Measurements from ENCODE around the gene HNRNPF.

The HNRNPF gene

DNA sequence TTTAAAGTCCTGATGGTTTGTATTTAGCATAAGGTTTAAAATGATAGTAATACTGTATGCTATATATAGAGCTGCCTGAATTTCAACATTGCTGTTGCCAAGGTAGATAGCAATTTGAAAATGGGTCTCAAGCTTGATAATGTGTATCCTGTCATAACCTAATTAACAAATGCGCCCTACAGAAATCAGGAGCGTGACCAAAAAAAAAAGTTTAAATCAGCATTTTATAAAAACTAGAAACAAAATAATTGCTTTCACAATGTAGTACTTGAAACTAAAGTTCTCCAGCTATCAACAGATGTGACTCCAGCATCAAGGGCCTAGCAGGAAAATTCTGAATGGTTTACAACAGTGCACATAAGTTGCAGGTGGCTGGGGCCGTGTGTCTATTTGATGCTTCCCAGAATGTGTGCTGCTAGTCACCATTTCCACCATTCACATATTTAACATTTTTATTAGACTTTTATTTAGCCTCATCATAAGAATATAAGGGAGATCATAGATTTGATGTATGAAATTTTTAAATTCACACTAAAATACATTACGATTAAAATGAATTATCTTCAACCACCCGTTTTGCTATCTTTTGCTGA is 23.5 kb downstream of the HNRNPF start:
- no peak for DNase-seq
- in situ Hi-C loops (cut with HindIII; ENCODE audit: low pct_ligation_motif_present, low pct_unique_long_range_greater_than_20kb, low sequenced_read_pairs): no loop called here

DNA sequence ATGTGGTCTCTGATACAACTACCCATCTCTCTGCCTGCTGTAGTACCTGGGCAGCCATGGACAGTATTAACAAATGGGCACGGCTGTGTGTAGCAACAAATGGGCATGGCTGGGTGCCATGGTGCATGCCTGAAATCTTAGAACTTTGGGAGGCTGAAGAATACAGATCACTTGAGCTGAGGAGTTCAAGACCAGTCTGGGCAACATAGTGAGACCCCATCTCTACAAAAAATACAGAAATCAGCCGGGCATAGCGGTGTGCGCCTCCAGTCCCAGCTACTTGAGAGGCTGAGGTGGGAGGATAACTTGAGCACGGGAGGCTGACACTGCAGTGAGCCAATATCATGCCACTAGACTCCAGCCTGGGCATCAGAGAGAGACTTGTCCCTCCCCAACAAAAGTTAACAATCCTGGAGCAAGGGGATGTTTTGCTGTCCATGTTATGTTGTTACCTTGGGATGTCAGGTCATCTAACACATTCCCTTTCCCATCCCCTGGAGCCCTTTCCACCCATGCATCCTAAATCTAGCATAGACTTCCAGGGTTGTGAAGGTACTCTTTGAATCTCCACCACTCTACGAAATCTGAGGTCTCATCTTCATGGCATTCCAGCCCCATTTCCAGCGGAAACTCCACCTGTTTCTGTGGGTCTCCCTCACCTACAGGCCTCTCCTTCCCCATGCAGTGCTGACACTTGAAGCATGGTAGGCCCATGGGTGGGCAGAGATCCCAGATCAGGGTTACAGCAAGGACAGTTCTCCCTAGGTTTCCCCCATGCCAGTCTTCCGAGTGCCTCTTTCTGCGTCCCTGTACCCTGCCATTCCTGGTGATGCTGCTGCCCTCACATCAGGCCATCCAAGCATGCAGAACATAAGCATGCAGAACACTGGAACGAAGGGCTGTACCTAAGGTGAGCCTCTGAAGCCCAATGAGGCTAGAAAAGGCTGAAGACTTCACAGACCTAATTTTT is 24.4 kb downstream of the HNRNPF start:
- no peak for DNase-seq
- in situ Hi-C loops (cut with HindIII; ENCODE audit: low pct_ligation_motif_present, low pct_unique_long_range_greater_than_20kb, low sequenced_read_pairs): no loop called here

DNA sequence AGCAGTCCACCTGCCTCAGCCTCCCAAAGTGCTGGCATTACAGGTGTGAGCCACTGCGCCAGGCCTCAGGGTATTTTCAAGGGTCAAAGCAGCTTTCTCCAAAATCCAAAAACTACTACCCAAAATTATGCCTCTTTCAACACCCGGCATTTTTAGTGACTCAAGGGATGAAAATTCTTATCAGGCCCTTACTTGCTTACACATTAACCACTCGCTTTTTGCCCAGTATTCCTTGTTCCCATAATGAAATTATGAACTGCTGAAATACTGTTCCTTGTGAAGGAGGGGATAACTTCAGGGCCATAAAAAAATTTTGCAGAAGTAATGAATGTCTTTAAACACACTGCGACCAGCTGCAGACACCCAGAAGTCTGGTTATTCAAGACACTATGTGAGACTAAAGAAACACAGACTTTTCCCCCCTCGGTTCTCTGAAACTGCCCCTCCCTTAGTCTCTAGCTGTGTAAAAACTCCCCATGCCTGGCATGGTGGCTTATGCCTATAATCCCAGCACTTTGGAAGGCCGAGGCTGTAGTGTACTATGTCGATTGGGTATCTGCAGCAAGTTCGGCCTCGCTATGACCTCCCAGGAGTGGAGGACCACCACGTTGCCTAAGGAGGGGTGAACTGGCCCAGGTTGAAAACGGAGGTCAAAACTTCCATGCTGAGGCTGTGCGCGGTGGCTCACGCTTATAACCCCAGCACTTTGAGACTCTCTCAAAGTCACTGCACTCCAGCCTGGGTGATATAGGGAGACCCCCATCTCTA is 25.6 kb downstream of the HNRNPF start:
- DNase-seq: peak; percentile 73
- in situ Hi-C loops (cut with HindIII; ENCODE audit: low pct_ligation_motif_present, low pct_unique_long_range_greater_than_20kb, low sequenced_read_pairs): no loop called here

DNA sequence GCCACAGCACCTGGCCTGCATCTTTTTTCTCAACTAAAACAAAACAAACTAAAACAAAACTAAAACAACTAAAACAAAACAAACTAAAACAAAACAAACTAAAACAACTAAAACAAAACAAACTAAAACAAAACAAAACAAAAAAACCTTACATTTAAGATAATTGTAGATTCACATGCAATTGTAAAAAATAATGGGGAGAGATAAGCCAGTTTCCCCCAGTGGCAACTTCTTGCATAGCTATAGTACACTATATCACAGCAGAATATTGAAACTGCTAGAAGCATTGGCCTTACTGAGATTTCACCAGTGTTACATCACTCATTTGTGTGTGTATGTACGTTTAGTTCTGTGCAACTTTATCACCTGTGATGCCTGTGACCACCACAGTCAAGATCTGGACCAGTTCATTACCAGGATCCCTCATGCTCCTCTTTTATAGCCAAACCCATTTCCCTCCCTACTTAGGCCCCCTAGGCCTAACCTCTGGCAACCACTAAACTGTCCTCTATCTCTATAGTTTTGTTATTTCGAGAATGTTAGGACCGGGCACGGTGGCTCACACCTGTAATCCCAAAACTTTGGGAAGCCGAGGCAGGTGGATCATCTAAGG is 28.3 kb downstream of the HNRNPF start:
- DNase-seq: peak; percentile 58
- in situ Hi-C loops (cut with HindIII; ENCODE audit: low pct_ligation_motif_present, low pct_unique_long_range_greater_than_20kb, low sequenced_read_pairs): no loop called here

DNA sequence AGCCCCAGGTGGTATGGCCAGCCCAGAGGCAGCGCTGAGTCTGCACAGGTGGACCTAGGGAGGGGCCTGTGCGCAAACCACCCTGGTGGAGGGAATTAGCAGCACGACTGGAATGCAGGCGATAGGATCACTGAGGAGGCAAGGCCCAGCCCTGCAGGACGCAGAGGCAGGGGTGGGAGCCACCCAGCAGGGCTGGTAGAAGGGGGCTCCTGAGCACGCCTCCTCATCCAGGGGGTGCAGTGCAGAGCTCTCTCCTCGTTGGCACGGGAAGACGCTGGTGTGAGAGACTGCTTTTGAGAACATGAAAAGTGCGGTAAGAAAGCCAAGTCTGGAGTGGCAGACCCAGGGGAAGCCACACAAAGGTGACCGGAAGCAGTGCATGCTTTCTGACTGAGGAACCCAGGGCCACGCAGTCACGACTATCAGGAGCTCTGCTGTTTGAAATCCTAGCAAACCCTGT is 31.5 kb downstream of the HNRNPF start:
- DNase-seq: no peak
- in situ Hi-C loops (cut with HindIII; ENCODE audit: low pct_ligation_motif_present, low pct_unique_long_range_greater_than_20kb, low sequenced_read_pairs): no loop called here

DNA sequence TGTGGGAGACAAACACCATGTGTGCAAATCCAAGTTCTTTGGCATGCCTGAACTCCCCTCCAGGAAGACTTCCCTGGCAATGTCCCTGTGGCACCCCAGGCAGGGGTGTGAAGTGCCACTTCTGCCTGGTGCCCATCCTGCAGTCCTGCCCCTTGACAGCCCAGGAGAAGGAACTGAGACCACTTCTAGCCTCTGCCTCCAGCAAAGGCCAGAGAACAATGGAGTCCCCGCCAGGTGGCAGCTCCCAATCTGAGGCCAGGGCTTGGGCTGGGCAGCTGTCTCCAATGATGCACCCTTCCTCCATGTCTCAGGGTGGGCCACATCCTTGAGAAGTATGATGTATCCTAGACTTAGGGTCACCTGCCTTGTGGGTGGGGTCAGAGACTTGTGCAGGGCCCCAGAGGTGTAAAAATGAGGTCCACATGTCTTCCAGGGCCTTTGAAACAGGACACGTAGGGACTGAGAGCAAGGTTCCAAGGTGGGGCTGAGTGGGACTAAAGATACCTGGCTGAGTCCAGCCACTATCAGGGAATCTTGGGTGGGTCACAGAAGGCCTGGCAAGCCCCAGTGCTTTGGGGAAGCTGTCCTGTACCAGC is 32.1 kb downstream of the HNRNPF start:
- in situ Hi-C loops (cut with HindIII; ENCODE audit: low pct_ligation_motif_present, low pct_unique_long_range_greater_than_20kb, low sequenced_read_pairs): no loop called here
- DNase-seq: no peak

DNA sequence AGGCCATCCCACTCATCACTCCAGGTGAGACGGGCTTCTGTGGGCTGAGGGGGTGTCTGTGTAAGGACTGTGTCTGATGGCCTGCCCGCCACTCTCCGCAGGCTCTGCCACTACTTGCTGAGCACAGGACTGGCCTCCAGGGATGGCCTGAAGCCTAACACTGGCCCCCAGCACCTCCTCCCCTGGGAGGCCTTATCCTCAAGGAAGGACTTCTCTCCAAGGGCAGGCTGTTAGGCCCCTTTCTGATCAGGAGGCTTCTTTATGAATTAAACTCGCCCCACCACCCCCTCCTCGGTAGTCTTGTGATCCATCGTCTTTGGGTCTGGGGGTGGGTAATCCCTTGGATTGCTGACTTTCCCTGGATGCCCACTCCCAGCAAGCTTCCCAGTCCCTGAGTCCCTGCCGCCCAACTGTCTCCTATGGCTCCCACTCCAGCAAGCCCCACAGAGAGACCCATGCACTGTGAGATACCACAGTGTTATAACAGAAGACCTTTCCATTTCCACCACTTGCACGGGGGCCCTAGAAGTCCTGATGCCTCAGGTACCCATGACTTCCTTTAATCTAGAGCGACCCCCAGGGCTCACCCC is 32.8 kb downstream of the HNRNPF start:
- in situ Hi-C loops (cut with HindIII; ENCODE audit: low pct_ligation_motif_present, low pct_unique_long_range_greater_than_20kb, low sequenced_read_pairs): no loop called here
- no peak for DNase-seq

DNA sequence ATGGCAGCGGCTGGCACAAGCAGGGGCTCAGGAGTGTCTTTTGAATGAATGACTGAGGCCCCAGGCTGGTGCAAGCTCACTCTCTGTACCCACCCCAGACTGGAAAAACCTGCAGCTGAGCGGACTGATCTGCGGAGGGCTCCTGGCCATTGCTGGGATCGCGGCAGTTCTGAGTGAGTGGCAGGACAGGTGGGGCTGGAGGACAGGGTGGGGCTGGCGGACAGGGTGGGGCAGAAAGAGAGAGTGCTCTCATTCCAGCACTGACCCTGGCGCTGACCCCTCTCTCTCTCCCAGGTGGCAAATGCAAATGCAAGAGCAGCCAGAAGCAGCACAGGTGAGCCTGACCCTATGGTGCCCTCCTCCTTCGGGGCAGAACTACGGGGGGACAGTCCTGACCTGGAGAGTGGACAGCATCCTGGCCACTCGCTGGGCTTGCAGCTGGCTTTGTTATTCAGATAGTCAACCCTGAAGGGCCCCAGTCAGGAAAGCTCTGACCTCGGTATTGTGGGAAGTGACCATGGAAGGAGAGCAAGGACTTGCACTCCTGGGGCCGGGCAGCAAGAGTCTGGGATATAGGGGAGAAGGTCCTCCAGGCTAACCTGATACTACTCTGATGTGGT is 33.5 kb downstream of the HNRNPF start:
- DNase-seq: no peak
- in situ Hi-C loops (cut with HindIII; ENCODE audit: low pct_ligation_motif_present, low pct_unique_long_range_greater_than_20kb, low sequenced_read_pairs): no loop called here

DNA sequence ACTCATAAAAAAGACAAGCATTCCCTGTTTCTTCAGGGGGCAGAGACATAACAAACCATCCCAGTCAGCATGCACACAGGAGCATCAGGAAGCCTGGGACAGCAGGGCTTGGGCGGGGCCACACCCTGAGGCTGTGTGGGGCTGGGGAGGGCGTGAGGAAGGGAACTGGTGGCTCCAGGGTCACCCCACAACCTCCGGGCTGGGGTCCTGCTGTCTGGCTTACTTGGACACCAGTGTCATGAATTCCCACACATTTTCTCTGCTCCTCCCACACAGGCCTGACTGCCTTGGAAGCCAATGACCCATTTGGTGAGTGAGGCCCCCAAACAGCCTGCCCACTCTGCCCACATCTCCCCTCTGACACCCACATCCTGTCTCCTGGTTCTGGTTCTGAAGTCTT is 34.8 kb downstream of the HNRNPF start:
- in situ Hi-C loops (cut with HindIII; ENCODE audit: low pct_ligation_motif_present, low pct_unique_long_range_greater_than_20kb, low sequenced_read_pairs): no loop called here
- DNase-seq: no peak

DNA sequence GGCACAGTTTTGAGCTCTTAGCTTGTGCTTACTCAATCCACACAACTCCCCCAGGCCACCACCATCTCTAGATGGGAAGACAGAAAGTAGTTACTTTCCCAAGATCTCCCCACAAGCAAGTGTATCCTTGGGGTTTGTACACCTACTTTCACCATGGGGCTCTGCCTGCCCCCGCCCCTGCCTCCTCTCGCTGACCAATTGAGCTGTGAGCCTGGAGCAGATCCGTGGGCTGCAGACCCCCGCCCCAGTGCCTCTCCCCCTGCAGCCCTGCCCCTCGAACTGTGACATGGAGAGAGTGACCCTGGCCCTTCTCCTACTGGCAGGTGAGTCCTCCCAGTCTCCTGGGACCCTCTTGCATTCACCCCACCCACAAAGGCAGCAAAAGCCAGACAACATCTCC is 35.5 kb downstream of the HNRNPF start:
- no peak for DNase-seq
- in situ Hi-C loops (cut with HindIII; ENCODE audit: low pct_ligation_motif_present, low pct_unique_long_range_greater_than_20kb, low sequenced_read_pairs): no loop called here

DNA sequence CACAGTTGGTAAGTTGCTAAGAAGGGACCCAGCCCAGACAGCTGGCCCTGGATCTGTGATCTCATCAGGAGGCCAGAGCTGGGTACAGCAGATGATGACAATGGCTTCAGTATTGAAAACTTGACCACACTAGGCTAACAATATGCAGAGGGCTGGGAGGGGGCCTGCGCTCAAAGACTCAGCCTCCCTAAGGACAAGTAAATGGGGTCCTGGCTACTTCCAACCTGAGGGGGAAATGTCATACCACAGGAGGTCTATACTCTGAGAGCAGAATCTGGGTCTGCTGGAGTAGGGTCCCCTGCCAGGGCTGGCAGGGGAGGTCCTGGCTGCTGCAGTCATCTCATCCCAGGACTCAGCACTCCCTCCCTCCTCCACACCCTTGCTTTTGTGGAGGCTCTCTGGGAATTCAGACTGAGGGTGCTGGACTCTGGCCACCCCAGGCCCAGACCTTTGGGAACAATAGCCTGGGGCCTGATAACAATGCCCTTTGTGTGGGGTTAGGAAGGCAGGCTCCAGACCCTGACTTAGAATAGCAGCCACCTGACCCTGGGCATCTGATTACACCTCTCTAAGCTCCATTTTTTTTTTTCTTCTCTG is 36.1 kb downstream of the HNRNPF start:
- in situ Hi-C loops (cut with HindIII; ENCODE audit: low pct_ligation_motif_present, low pct_unique_long_range_greater_than_20kb, low sequenced_read_pairs): no loop called here
- no peak for DNase-seq

DNA sequence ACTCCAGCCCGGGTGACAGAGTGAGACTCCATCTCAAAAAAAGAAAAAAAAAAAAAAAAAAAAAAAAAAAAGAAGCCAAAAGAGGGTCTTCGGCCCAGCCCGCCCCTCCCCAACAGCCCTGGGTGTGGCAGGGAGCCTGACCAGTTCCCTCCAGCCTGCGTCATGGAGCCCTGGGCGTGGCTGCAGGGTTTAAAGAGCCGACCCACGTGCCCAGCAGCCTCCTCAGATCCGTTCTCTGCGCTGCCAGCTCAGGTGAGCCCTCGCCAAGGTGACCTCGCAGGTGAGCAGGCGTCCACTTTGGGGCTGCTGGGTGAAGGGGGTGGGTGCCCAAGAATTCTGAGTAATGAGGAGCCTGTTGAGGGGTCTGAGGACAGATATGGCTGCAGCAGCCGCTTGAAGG is 37.6 kb downstream of the HNRNPF start, which contains the start of gene FXYD4:
Gene FXYD4, plus strand, starts transcription at position 219 of the 400 bp plus-strand sequence. CDS start 2,111 bp downstream, outside the sequence.
- in situ Hi-C loops (cut with HindIII; ENCODE audit: low pct_ligation_motif_present, low pct_unique_long_range_greater_than_20kb, low sequenced_read_pairs): no loop called here
- DNase-seq: no peak

DNA sequence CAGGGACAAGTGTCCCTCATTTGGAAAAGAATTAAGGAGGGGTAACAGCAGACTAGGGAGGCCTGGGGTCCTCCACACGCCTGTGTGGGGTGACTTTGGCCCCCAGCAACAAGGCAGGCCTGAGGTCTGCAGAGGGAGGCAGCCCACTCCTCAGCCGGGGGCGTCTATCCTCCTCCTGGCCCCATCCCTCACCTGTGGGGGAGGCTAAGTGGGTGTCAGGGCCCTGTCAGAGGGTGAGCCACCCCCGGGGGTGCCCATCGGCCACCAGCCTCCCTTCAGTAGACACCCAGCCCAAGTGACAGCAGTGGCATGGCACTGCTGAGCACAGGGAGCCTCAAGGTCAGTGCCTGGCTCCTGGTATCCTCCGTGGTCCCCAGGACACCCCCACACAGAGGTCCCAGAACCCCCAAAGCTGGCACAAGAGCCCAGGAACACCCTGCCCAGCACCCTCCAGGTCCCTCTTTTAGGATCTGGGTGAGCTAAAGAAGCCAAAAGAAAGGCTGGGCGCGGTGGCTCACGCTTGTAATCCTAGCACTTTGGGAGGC is 38.2 kb downstream of the HNRNPF start:
- in situ Hi-C loops (cut with HindIII; ENCODE audit: low pct_ligation_motif_present, low pct_unique_long_range_greater_than_20kb, low sequenced_read_pairs): no loop called here
- DNase-seq: no peak

DNA sequence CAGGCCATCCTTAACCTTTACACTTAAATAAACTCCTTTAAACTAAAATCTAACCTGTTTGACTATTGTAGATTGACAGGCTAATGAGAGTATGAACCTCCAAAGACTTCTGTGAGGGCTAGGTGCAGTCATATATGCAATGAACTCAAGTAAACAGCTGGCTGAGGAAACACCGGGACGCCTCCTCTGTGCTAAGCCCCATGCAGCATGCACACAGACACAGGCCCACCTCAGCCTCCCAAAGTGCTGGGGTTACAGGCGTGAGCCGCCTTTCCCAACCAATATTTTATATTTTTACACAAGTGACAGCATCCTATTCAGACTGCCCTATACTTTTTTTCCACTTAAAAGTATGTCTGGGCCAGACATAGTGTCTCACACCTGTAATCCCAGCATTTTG is 39.1 kb downstream of the HNRNPF start:
- in situ Hi-C loops (cut with HindIII; ENCODE audit: low pct_ligation_motif_present, low pct_unique_long_range_greater_than_20kb, low sequenced_read_pairs): no loop called here
- DNase-seq: no peak

DNA sequence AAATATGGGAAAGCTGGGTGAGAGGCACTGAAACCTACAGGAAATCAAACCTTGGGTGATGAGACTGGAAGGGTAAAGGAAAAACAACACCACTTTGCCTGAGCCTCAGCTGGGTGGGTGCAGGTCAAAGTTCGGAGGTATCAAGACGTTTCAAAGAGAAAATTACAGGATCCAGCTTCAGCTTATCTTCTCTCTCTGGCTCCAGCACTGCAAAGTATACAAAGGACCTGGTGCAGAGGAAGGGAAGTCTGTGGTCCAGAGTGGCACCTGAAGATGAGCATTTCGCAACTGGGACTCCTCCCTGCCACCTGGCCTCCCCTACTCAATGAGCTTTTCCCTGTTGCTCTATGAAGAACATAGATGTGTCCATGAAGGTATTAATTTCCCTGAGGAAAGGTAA is 44.0 kb downstream of the HNRNPF start:
- no peak for DNase-seq
- in situ Hi-C loops (cut with HindIII; ENCODE audit: low pct_ligation_motif_present, low pct_unique_long_range_greater_than_20kb, low sequenced_read_pairs): no loop called here

DNA sequence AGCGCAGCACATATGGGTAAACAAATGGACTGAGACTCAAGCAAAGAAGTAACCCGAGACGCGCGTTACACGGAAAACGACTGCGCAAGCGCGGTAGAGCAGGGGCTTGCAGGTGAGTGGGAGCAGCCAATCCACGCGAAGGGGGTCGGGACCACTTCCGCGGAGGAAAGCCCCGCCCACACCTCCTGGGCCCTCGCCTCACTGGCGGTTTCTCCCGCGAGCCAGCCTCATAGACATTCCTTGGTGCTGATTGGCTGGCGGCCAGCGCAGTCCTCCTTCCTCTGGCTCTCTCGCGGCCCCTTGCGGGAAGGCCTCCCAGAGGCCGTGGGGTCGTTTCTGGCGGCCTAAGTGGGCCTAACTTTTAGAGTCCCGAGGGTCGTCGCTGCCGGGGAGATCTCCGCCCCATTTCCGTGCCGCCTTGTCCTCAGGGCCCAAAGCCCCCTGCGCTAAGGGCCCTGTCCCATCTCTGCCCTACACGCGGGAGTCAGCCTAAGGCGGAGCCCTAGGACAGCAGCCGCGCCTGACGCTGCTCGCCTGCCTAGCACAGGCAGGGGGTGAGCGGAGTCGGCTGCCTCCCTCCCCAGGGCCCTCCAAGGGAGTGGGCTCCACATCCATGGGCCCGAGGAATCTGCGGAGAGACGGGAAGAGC is 46.7 kb downstream of the HNRNPF start:
- DNase-seq: peak; percentile 99
- in situ Hi-C loops (cut with HindIII; ENCODE audit: low pct_ligation_motif_present, low pct_unique_long_range_greater_than_20kb, low sequenced_read_pairs): no loop called here
